AG08395 (cell line): Measurements from ENCODE around the gene SNRK.

Experiments used
- DNase-seq: peaks from one replicate; pipeline ENCODE4 v3.0.0; 2012; ENCODE audit warnings: mixed read lengths, low spot score

Gene SNRK

GRCh38 chr3:43316783-43317460 lies 30.6 kb downstream of the SNRK start:
- DNase-seq, result no peak

GRCh38 chr3:43317461-43318316 lies 31.3 kb downstream of the SNRK start:
- DNase-seq, result peak; percentile 11

GRCh38 chr3:43319376-43319775 lies 33.0 kb downstream of the SNRK start:
- DNase-seq, result no peak

- DNase-seq, result no peak
Measured at GRCh38 chr3:43319794-43320193, 33.5 kb downstream of the SNRK start.

GRCh38 chr3:43320288-43320687 lies 33.9 kb downstream of the SNRK start:
- DNase-seq, result no peak

- DNase-seq, result no peak
Measured at GRCh38 chr3:43323541-43323940, 37.2 kb downstream of the SNRK start.

GRCh38 chr3:43326891-43327581 lies 40.7 kb downstream of the SNRK start:
- no peak for DNase-seq

- DNase-seq, result no peak
Measured at GRCh38 chr3:43327582-43327979, 41.2 kb downstream of the SNRK start.

- no peak for DNase-seq
Measured at GRCh38 chr3:43328653-43329052, 42.3 kb downstream of the SNRK start.

- DNase-seq, result peak; percentile 18
Measured at GRCh38 chr3:43330981-43331380, 44.6 kb downstream of the SNRK start.

GRCh38 chr3:43331381-43331780 lies 45.0 kb downstream of the SNRK start:
- DNase-seq, result no peak

- no peak for DNase-seq
Measured at GRCh38 chr3:43334976-43335375, 48.6 kb downstream of the SNRK start.

GRCh38 chr3:43335799-43336198 lies 49.5 kb downstream of the SNRK start:
- DNase-seq, result no peak

GRCh38 chr3:43338295-43338694 lies 52.0 kb downstream of the SNRK start:
- no peak for DNase-seq

- no peak for DNase-seq
Measured at GRCh38 chr3:43340403-43340802, 54.1 kb downstream of the SNRK start.

- DNase-seq, result no peak
Measured at GRCh38 chr3:43341788-43342187, 55.4 kb downstream of the SNRK start.

- no peak for DNase-seq
Measured at GRCh38 chr3:43343185-43343584, 56.8 kb downstream of the SNRK start.

GRCh38 chr3:43343815-43344214 lies 57.5 kb downstream of the SNRK start:
- no peak for DNase-seq

GRCh38 chr3:43344520-43344919 lies 58.2 kb downstream of the SNRK start:
- DNase-seq, result no peak

GRCh38 chr3:43345246-43345645 lies 58.9 kb downstream of the SNRK start:
- no peak for DNase-seq

- DNase-seq, result peak; percentile 68
Measured at GRCh38 chr3:43345877-43346276, 59.5 kb downstream of the SNRK start.

- DNase-seq, result no peak
Measured at GRCh38 chr3:43346978-43347749, 60.8 kb downstream of the SNRK start.
